22Rv1 (cell line): ENCODE results near the gene ITPKC.
"Not testable (repeated sequence)": the region's sequence is repeated elsewhere in the genome, so short reads cannot be mapped to it uniquely, and the experiment has no call there.

Experiments used
- ZFX ChIP-seq: fragments of 450-650 bp; IDR thresholded peaks from 2 replicates; pipeline ENCODE4 v1.6.1; 2017; ENCODE audit warnings: antibody characterized with exemption, borderline replicate concordance
- TF ChIP-seq, protein P1 (sequence below): fragments of 450-650 bp; IDR thresholded peaks from 2 replicates; pipeline ENCODE4 v1.5.1; 2017; ENCODE audit warnings: mild to moderate bottlenecking

DNA sequence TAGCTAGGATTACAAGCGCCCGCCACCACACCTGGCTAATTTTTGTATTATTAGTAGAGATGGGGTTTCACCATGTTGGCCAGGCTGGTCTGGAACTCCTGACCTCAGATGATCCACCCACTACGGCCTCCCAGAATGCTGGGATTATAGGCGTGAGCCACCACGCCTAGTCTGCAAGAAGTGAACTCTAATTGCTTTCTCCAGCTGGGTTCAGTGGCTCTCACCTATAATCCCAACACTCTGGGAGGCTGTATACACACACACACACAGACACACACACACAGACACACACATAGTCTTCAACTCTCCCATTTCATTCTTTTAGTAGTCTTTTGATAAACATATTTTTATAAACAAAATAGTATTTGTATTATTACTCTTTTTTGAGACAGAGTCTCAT is 13.2 kb downstream of the ITPKC start:
- TF ChIP-seq, protein P1, sequence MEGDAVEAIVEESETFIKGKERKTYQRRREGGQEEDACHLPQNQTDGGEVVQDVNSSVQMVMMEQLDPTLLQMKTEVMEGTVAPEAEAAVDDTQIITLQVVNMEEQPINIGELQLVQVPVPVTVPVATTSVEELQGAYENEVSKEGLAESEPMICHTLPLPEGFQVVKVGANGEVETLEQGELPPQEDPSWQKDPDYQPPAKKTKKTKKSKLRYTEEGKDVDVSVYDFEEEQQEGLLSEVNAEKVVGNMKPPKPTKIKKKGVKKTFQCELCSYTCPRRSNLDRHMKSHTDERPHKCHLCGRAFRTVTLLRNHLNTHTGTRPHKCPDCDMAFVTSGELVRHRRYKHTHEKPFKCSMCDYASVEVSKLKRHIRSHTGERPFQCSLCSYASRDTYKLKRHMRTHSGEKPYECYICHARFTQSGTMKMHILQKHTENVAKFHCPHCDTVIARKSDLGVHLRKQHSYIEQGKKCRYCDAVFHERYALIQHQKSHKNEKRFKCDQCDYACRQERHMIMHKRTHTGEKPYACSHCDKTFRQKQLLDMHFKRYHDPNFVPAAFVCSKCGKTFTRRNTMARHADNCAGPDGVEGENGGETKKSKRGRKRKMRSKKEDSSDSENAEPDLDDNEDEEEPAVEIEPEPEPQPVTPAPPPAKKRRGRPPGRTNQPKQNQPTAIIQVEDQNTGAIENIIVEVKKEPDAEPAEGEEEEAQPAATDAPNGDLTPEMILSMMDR: not testable (repeated sequence)
- TF ChIP-seq ZFX: not testable (repeated sequence)
